Fibroblast of lung (primary cell): ENCODE measurements around the gene PGGHG. TPM values are rescaled to one million over a fixed set of nuclear protein-coding genes. Genes with fewer than 3 reads are reported as not detected.

Experiments
- DNase-seq, 2 donors: peaks; one replicate each; pipeline versions ENCODE4 v3.0.0 to v3.0.0-alpha.2; 2010; ENCODE audit warnings: low read depth in 2 of 2
- H2AFZ ChIP-seq: 2 replicates; pipeline ENCODE4 v1.5.1; 2012; ENCODE audit warnings: low read length, control low read depth, inconsistent platforms
- H3K27ac ChIP-seq: 2 replicates; pipeline ENCODE4 v1.5.1; 2011; ENCODE audit warnings: low read length, control low read depth; ENCODE audit not compliant: insufficient read depth
- H3K27me3 ChIP-seq: 2 replicates; pipeline ENCODE4 v1.5.1; 2011; ENCODE audit warnings: mild to moderate bottlenecking, low read length; ENCODE audit not compliant: control insufficient read depth, insufficient read depth
- H3K36me3 ChIP-seq: 2 replicates; pipeline ENCODE4 v1.5.1; 2011; ENCODE audit warnings: low read length; ENCODE audit not compliant: control insufficient read depth, insufficient read depth
- H3K4me1 ChIP-seq: 2 replicates; pipeline ENCODE4 v1.5.1; 2011; ENCODE audit warnings: low read length; ENCODE audit not compliant: control insufficient read depth, insufficient read depth; ENCODE audit errors: extremely low read depth
- H3K4me2 ChIP-seq: 2 replicates; pipeline ENCODE4 v1.5.1; 2011; ENCODE audit warnings: low read length, control low read depth; ENCODE audit not compliant: insufficient read depth; ENCODE audit errors: extremely low read depth
- H3K4me3 ChIP-seq, 4 experiments: fragments of 200-600 bp in 1 of 4; sonication (generic) in 1 of 4; replicated peaks in 1 of 4; 2 replicates each; pipeline ENCODE4 v1.5.1; 2011 to 2016; ENCODE audit warnings: low read length in 4 of 4, low read depth in 3 of 4, mild to moderate bottlenecking in 3 of 4, control low read depth in 2 of 4, inconsistent platforms in 1 of 4, mixed read lengths in 1 of 4; ENCODE audit not compliant: insufficient read depth in 1 of 4; ENCODE audit errors: control extremely low read depth in 1 of 4
- H3K79me2 ChIP-seq: 2 replicates; pipeline ENCODE4 v1.5.1; 2012; ENCODE audit warnings: mild to moderate bottlenecking, low read length, inconsistent platforms; ENCODE audit not compliant: control insufficient read depth, insufficient read depth
- H3K9ac ChIP-seq: 2 replicates; pipeline ENCODE4 v1.5.1; 2011; ENCODE audit warnings: mild to moderate bottlenecking, low read length, control low read depth; ENCODE audit not compliant: insufficient read depth
- H3K9me3 ChIP-seq: 2 replicates; pipeline ENCODE4 v1.5.1; 2012; ENCODE audit warnings: low read depth, low read length; ENCODE audit not compliant: control insufficient read depth, insufficient read depth
- H4K20me1 ChIP-seq: 2 replicates; pipeline ENCODE4 v1.5.1; 2011; ENCODE audit warnings: low read length; ENCODE audit not compliant: control insufficient read depth, insufficient read depth; ENCODE audit errors: extremely low read depth
- CTCF ChIP-seq, 2 donors: IDR thresholded peaks in 1 of 2; conservative IDR thresholded peaks in 1 of 2; 1 replicate in 1 of 2; 2 replicates in 1 of 2; pipeline ENCODE4 v1.5.1; 2011 to 2012; ENCODE audit warnings: low read length in 2 of 2, control low read depth in 1 of 2, inconsistent platforms in 1 of 2, low read depth in 1 of 2, mild to moderate bottlenecking in 1 of 2
- EZH2 ChIP-seq: IDR thresholded peaks from 2 replicates; pipeline ENCODE4 v1.5.1; 2012; ENCODE audit warnings: low read length, control low read depth, mild to moderate bottlenecking; ENCODE audit errors: missing control alignments
- polyA plus RNA-seq, 2 donors: library from polyadenylated mRNA; depleted of rRNA in 1 of 2; stranded (reverse) in 1 of 2; unstranded in 1 of 2; fragments of >200 nt; gene quantifications; 2 replicates each; pipeline ENCODE4 v1.2.1, GENCODE V29; 2011 to 2012; ENCODE audit warnings: missing spikeins in 1 of 2
- total RNA-seq: library from RNA; depleted of rRNA; stranded (reverse); fragments of >200 nt; gene quantifications from 2 replicates; pipeline ENCODE4 v1.2.1, GENCODE V29; 2014

Gene PGGHG
- total and polyA plus RNA-seq, 2 donors (not counting 1 experiment from before 2014, with no cell fraction given) = 4.6 to 8.4 TPM

GRCh38 chr11:339963-340362, 51.0 kb downstream of the PGGHG start:
- H2AFZ ChIP-seq = no peak overlapping the region
- no peak overlapping the region for H3K9ac ChIP-seq
- H3K27me3 ChIP-seq = no peaks in the 10 kb centered on the region
- no peak overlapping the region for H3K4me2 ChIP-seq
- H3K27ac ChIP-seq = no peak overlapping the region
- no peak for DNase-seq
- no peaks in the 10 kb centered on the region for H4K20me1 ChIP-seq
- no peak for TF ChIP-seq EZH2
- TF ChIP-seq CTCF (conservative IDR thresholded peaks at IDR 0.05 in 1 of 2, IDR thresholded peaks at IDR 0.05 in 1 of 2; ENCODE audit: low read depth in 1 of 2, low read length in 2 of 2) = no peak
- H3K9me3 ChIP-seq = no peaks in the 10 kb centered on the region
- H3K36me3 ChIP-seq = no peaks in the 10 kb centered on the region
- no peaks in the 10 kb centered on the region for H3K79me2 ChIP-seq
- no peak overlapping the region for H3K4me3 ChIP-seq
- H3K4me1 ChIP-seq = no peaks in the 10 kb centered on the region

- no peak for DNase-seq
- no peaks in the 10 kb centered on the region for H3K36me3 ChIP-seq
These were observed 51.9 kb downstream of the PGGHG start for GRCh38 chr11:340539-341512.

More at GRCh38 chr11:340539-341512, 51.9 kb downstream of the PGGHG start:
- Histone ChIP-seq H4K20me1 (no peaks in the 10 kb centered on the region), H3K9me3 (no peaks in the 10 kb centered on the region), H3K4me2 (no peak overlapping the region), H3K9ac (no peak overlapping the region), H3K27ac (no peak overlapping the region), H3K4me3 (no peak overlapping the region), H3K4me1 (no peaks in the 10 kb centered on the region), H2AFZ (no peak overlapping the region), H3K79me2 (no peaks in the 10 kb centered on the region), H3K27me3 (no peaks in the 10 kb centered on the region)
- TF ChIP-seq CTCF (conservative IDR thresholded peaks at IDR 0.05 in 1 of 2, IDR thresholded peaks at IDR 0.05 in 1 of 2; ENCODE audit: low read depth in 1 of 2, low read length in 2 of 2) (no peak), EZH2 (no peak)
